PC-3 (cell line): ENCODE data around the gene KLF8. TPM values are rescaled to one million over a fixed set of nuclear protein-coding genes. Genes with fewer than 3 reads are reported as not detected.

ENCODE experiments used
- ATAC-seq: fragments of 200-7000 bp; cut with Tn5 transposase; 2 replicates; pipeline ENCODE4 v1.9.1; 2020; ENCODE audit warnings: mild to moderate bottlenecking, moderate library complexity
- BruUV-seq: library from RNA; stranded (reverse); fragments of 400-500 nt; replicated peaks from 2 replicates; lab custom pipeline; 2021; lab: Mats Ljungman, UMichigan
- CTCF ChIA-PET: fragments of 300-600 bp; sonication (Branson Sonifier 250); formaldehyde crosslinking; loops from one replicate; lab custom pipeline; 2022; ENCODE audit warnings: antibody characterized with exemption; lab: Charles Lee
- POLR2A ChIA-PET: fragments of 300-600 bp; sonication (Branson Sonifier 250); formaldehyde crosslinking; loops from one replicate; lab custom pipeline; 2022; ENCODE audit warnings: antibody characterized with exemption; ENCODE audit not compliant: unreplicated experiment; lab: Charles Lee
- DNase-seq: peaks from one replicate; pipeline ENCODE4 v3.0.0-alpha.2; 2015
- H2AFZ ChIP-seq: fragments of 300-600 bp; sonication (generic); 2 replicates; pipeline ENCODE4 v1.6.0; 2016; ENCODE audit warnings: antibody characterized with exemption, low read length
- H3F3A ChIP-seq: fragments of 300-600 bp; sonication (generic); one replicate; pipeline ENCODE4 v1.6.0; 2017; ENCODE audit warnings: antibody characterized with exemption, low read length, control low read depth, mild to moderate bottlenecking; ENCODE audit not compliant: unreplicated experiment
- H3K27ac ChIP-seq: fragments of 300-600 bp; sonication (generic); 2 replicates; pipeline ENCODE4 v1.5.1; 2016; ENCODE audit warnings: mild to moderate bottlenecking, low read length
- H3K27me3 ChIP-seq: fragments of 300-600 bp; sonication (generic); 2 replicates; pipeline ENCODE4 v1.6.1; 2016; ENCODE audit warnings: low read length, mixed read lengths
- H3K36me3 ChIP-seq: fragments of 300-600 bp; sonication (generic); 2 replicates; pipeline ENCODE4 v1.6.1; 2016; ENCODE audit warnings: low read depth, mixed run types, low read length, mixed read lengths
- H3K4me1 ChIP-seq: fragments of 300-600 bp; sonication (generic); 2 replicates; pipeline ENCODE4 v1.5.1; 2016; ENCODE audit warnings: low read length; ENCODE audit not compliant: insufficient read depth
- H3K4me2 ChIP-seq: fragments of 300-600 bp; sonication (generic); 2 replicates; pipeline ENCODE4 v1.6.0; 2016; ENCODE audit warnings: low read length
- H3K4me3 ChIP-seq: fragments of 300-600 bp; sonication (generic); 2 replicates; pipeline ENCODE4 v1.5.1; 2016; ENCODE audit warnings: mild to moderate bottlenecking, low read length, mixed read lengths
- H3K79me2 ChIP-seq: fragments of 300-600 bp; sonication (generic); 2 replicates; pipeline ENCODE4 v1.6.1; 2017; ENCODE audit warnings: low read length, mixed read lengths
- H3K9ac ChIP-seq: fragments of 300-600 bp; sonication (generic); 2 replicates; pipeline ENCODE4 v1.6.0; 2016; ENCODE audit warnings: mild to moderate bottlenecking, low read length
- H3K9me2 ChIP-seq: fragments of 300-600 bp; sonication (generic); replicated peaks from 2 replicates; pipeline ENCODE4 v1.6.1; 2016; ENCODE audit warnings: mixed run types, low read length, mixed read lengths
- H3K9me3 ChIP-seq: fragments of 300-600 bp; sonication (generic); 2 replicates; pipeline ENCODE4 v1.6.1; 2016; ENCODE audit warnings: low read length, mixed read lengths
- H4K20me1 ChIP-seq: fragments of 300-600 bp; sonication (generic); 2 replicates; pipeline ENCODE4 v1.6.1; 2016; ENCODE audit warnings: low read length, mixed read lengths
- CTCF ChIP-seq: fragments of 300-600 bp; sonication (generic); conservative IDR thresholded peaks from 2 replicates; pipeline ENCODE4 v1.5.1; 2017; ENCODE audit warnings: antibody characterized with exemption, low read depth, mild to moderate bottlenecking, low read length
- EZH2 ChIP-seq: fragments of 300-600 bp; sonication (generic); IDR thresholded peaks from one replicate; pipeline ENCODE4 v1.6.1; 2017; ENCODE audit warnings: antibody characterized with exemption, mild to moderate bottlenecking, low read length; ENCODE audit not compliant: unreplicated experiment
- EZH2phosphoT487 ChIP-seq: fragments of 300-600 bp; sonication (generic); IDR thresholded peaks from 2 replicates; pipeline ENCODE4 v1.6.1; 2018; ENCODE audit warnings: mild to moderate bottlenecking, antibody characterized with exemption, low read length, borderline replicate concordance
- intact Hi-C: fragments of 100-400 bp; cut with micrococcal nuclease; formaldehyde crosslinking; loops from 2 replicates; pipeline ENCODE4 v1.9.0; 2023
- total RNA-seq: library from RNA; depleted of rRNA; stranded (reverse); fragments of >200 nt; gene quantifications from 2 replicates; pipeline ENCODE4 v1.2.3, GENCODE V29; 2014

KLF8 gene
- total RNA-seq, 1 experiment from 2014 or later = 0.04 TPM

DNA sequence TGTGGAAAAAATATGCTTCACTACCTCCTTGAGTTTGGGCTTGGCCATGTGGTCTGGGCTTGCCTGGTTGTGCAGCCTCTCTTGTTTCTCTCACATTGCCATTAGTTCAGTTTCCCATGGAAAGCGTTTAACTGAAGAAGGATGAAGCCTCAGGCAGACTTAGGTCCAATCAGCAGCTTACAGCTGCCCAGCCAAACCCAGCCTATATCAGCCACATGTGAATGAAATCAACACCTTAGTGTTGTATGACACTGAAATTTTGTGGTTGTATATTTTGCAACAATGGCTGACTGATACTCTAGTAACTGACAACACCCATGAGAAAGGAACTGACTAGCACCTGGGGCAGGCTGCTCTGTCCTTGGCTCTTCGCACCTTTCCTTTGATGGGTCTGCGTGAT, 81.2 kb downstream of the KLF8 start:
- Histone ChIP-seq H3F3A (no peaks in the 10 kb centered on the region), H3K4me1 (no peaks in the 10 kb centered on the region), H3K27me3 (no peaks in the 10 kb centered on the region), H4K20me1 (no peaks in the 10 kb centered on the region), H3K79me2 (no peaks in the 10 kb centered on the region), H3K9me2 (no peaks in the 10 kb centered on the region), H2AFZ (no peak overlapping the region), H3K9ac (no peak overlapping the region), H3K36me3 (no peaks in the 10 kb centered on the region), H3K4me2 (no peak overlapping the region), H3K9me3 (no peaks in the 10 kb centered on the region), H3K4me3 (no peak overlapping the region), H3K27ac (no peak overlapping the region)
- intact Hi-C loops = no loop called here
- POLR2A ChIA-PET = no interaction called here
- no peak for ATAC-seq
- no peak for DNase-seq
- TF ChIP-seq CTCF = no peak
- BruUV-seq = no TSS peak
- CTCF ChIA-PET = no interaction called here

- Histone ChIP-seq H3K9me2 (no peaks in the 10 kb centered on the region), H3K4me1 (no peaks in the 10 kb centered on the region), H2AFZ (no peak overlapping the region), H3K9me3 (no peaks in the 10 kb centered on the region), H3K36me3 (no peaks in the 10 kb centered on the region), H3K27me3 (no peaks in the 10 kb centered on the region), H3K9ac (no peak overlapping the region), H3F3A (no peaks in the 10 kb centered on the region), H3K79me2 (no peaks in the 10 kb centered on the region), H3K4me3 (no peak overlapping the region), H4K20me1 (no peaks in the 10 kb centered on the region), H3K27ac (no peak overlapping the region), H3K4me2 (peak overlapping the region; percentile 22; the same call in 1 of the 2 replicates)
- intact Hi-C loops = no loop called here
- ATAC-seq (no peak), DNase-seq (no peak)
- ChIA-PET POLR2A (no interaction called here), CTCF (no interaction called here)
- BruUV-seq = no TSS peak
- TF ChIP-seq CTCF = no peak
- no peak for TF ChIP-seq EZH2phosphoT487
- no peak for TF ChIP-seq EZH2
Observed at GRCh38 chrX:56314334-56314733, 82.2 kb downstream of the KLF8 start.

DNA sequence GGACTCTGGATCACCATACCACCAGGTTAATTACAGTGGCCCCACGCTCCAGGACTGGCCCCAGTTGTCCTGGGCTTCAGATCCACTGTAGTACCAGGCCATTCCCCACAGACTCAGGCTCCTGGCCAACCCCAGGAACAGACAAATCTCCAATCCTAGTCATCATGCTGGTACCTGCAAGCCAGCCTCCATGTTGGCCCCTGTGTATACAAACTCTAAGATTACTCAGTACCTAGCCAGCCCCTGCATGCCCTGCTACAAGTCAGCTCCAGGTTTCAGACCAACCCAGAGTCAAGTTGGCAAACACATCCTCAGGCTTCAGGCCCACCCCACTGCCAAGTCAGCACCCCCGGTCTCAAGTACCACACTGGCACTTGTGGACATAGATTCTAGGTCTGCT, 85.9 kb downstream of the KLF8 start:
- intact Hi-C loops = no loop called here
- Histone ChIP-seq H4K20me1 (no peaks in the 10 kb centered on the region), H3K79me2 (no peaks in the 10 kb centered on the region), H3K9me3 (no peaks in the 10 kb centered on the region), H3K4me3 (no peak overlapping the region), H3K9ac (no peak overlapping the region), H3K4me2 (no peak overlapping the region), H3F3A (no peaks in the 10 kb centered on the region), H3K9me2 (no peaks in the 10 kb centered on the region), H3K4me1 (no peaks in the 10 kb centered on the region), H3K36me3 (no peaks in the 10 kb centered on the region), H3K27me3 (no peaks in the 10 kb centered on the region), H3K27ac (no peak overlapping the region), H2AFZ (no peak overlapping the region)
- BruUV-seq = no TSS peak
- DNase-seq (no peak), ATAC-seq (no peak)
- POLR2A ChIA-PET = no interaction called here
- CTCF ChIA-PET = no interaction called here
- TF ChIP-seq CTCF = no peak
